Activated T-cell treated with anti-CD3 and anti-CD28 coated beads, Interleukin-2, amount 50 U/mL, for 1 hour (primary cell): ENCODE data around the gene TIMMDC1.
"Not testable (repeated sequence)": the region's sequence is repeated elsewhere in the genome, so short reads cannot be mapped to it uniquely, and the experiment has no call there.

Source experiments
- DNase-seq: peaks from one replicate; pipeline ENCODE4 v3.0.0-alpha.2; 2020

Gene TIMMDC1

DNA sequence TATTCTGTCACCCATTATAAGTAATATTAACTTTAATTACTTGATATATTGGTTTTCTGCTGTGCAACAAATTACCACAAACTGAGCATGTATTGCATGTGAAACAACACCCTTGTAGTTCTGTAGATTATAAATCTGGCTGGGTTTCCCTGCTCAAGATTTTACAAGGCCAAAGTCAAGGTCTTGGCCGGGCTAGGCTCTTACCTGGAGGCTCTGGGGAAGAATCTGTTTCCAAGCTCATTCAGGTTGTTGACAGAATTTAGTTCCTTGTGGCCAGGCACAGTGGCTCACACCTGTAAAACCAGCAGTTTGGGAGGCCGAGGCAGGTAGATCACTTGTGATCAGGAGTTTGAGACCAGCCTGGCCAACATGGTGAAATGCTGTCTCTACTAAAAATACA is 16.3 kb downstream of the TIMMDC1 start:
- no peak for DNase-seq

- DNase-seq = no peak
Measured at GRCh38 chr3:119517112-119517511, 18.8 kb downstream of the TIMMDC1 start.

DNA sequence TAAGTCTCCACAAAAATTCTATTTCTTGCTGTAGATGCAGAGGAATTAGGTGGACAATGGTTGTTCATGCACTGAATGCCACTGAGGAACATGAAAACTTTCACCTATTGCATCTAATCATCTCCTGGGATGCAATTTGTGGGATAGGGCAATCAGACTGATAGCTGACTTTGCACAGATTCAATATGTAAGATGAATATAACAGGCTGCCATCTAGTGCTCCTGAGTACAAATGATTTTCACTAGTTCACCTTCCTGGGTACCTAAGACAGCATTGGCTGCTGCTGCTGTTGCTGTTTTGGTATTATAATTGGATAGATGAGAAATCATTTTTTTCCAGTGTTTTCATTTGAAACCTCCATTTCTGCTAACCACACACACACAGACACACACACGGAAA is 19.7 kb downstream of the TIMMDC1 start:
- DNase-seq = no peak

- no peak for DNase-seq
Measured at GRCh38 chr3:119524931-119525662, 26.8 kb downstream of the TIMMDC1 start.

DNA sequence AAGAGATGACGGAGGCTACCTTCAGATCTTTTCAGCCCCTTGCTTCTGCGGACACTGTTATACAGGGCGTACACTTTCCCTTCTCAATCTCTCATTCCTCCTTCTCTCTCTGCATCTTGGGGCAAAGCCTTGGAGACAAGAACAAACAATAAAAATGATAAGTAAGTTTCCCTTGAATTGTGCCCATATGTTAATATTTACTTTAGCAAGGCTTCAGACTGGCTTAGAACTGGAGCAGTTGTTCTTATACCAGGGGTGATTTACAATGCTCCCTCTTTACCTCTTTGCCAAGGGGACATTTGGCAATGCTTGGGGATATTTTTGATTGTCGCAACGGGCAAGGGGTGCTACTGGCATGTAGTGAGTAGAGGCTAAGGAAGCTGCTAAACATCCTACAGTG is 29.4 kb downstream of the TIMMDC1 start:
- DNase-seq = no peak

- no peak for DNase-seq
Measured at GRCh38 chr3:119529883-119530282, 31.5 kb downstream of the TIMMDC1 start.

DNA sequence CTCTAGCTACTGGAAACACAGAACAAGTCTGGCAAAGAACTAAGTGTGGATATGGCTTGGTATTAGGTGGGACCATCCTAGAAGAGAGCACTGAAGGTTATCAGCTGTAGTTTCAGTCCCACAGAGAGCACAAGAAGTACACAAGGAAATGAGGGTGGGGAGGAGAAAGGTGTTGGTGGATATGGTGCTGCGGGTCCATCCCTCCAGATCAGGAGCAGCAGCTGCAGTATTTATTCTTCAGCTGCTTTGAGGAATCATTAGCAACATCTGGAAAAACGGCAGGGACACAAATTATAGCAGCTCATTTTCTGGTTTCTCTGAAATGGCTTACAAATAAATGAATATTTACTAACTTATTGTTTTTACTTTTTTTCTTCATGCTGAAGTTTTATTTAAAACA is 32.1 kb downstream of the TIMMDC1 start:
- no peak for DNase-seq

- DNase-seq = no peak
Measured at GRCh38 chr3:119531151-119531550, 32.8 kb downstream of the TIMMDC1 start.

GRCh38 chr3:119534296-119534695 is 35.9 kb downstream of the TIMMDC1 start:
- no peak for DNase-seq

DNA sequence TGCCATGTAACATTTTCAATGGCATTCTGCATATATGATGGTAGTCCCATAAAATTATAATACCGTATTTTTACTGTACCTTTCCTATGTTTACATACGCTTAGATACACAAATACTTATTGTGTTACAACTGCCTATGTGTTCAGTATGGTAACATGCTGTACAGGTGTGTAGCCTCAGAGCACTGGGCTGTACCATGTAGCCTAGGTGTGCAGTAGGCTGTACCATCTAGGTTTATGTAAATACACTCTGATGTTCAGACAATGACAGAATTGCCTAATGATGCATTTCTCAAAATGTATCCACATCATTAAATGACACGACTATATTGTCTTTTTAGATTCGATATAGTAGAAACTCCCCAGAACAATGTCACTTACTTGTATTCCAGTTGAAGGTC is 38.4 kb downstream of the TIMMDC1 start:
- DNase-seq = no peak

DNA sequence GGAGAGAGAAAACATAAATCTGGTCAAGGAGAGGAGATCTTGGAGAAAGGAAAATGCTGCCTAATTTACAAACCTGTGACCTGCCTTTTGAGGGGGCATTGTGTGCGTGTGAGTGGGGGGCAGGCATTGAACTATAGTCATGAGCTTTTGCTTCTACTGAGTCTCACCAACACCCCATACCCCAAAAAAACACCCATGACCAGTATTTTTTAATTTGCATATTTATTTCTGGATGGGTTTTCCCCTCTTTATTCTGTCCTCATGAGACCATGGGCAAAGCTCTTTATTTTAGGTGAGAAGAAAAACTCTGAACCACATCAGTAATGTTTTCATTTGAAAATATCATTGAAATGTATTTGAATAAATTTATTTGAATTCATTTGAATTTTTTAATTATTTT is 40.4 kb downstream of the TIMMDC1 start:
- DNase-seq = no peak

DNA sequence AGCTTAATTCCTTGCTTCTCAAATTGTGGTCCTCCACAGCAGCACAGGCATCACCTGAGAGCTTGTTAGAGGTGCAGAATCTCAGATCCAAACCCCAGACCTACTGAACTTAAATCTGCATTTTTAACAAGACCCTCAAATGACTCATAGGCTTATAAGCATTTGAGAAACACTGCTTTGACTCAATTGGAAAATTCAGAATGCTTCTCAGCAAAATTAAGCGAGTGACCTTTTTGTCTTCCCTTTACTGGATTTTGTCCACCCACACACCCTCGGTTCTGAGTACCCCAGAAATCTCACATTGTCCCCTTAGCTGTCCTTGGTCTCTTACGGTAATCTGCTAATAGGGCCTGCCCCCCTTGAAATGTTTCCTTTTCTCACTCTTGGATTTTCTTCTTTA is 43.2 kb downstream of the TIMMDC1 start:
- no peak for DNase-seq

GRCh38 chr3:119542168-119542767 is 43.9 kb downstream of the TIMMDC1 start:
- no peak for DNase-seq

DNA sequence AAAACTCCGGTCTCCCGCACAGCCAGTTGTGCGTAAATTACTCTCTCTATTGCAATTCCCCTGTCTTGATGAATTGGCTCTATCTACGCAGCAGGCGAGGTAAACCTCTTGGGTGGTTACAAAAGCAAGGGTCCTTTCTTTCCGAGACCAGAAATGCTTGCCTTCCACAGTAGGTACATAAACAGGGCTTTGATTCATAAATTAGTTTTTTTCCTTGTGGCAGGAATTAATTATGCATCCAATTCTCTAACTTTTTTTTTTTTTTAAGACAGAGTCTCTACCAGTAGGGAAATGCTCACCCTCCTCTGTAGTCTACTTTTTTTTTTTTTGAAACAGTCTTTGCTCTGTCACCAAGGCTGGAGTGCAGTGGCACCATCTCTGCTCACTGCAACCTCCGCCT is 44.8 kb downstream of the TIMMDC1 start:
- no peak for DNase-seq

GRCh38 chr3:119547227-119547626 is 48.9 kb downstream of the TIMMDC1 start:
- no peak for DNase-seq

GRCh38 chr3:119548341-119548740 is 50.0 kb downstream of the TIMMDC1 start:
- no peak for DNase-seq

- no peak for DNase-seq
Measured at GRCh38 chr3:119550192-119550910, 52.0 kb downstream of the TIMMDC1 start.

GRCh38 chr3:119551598-119551997 is 53.3 kb downstream of the TIMMDC1 start:
- no peak for DNase-seq

GRCh38 chr3:119552928-119553327 is 54.6 kb downstream of the TIMMDC1 start:
- not testable (repeated sequence) for DNase-seq

DNA sequence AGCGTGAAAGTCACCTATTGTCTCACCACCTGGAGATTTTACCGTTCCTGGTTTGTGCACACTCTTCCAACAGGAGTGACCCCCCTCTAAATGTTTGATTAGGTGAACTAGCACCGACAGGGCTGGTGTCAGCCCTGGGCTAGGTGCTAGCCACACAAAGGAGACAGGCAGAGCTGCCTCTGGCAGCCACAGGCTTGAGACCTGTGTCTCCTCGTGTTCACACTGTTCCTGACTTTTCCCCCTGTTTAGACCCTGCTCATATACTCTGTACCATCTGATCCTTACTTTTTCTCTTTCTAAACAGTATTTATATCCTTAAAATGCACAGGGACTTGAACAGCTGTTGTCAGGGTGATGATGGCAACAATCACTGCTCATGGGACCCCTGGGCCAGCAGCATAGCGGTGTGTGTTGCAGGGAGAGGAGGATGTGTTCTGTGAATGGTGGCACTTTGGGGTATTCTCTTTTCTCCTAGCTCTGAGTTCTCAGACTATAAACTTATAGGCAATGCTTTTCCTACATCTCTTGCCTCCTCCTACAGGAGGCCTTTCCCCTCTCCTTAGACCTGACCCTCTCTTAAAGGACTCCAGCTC is 55.6 kb downstream of the TIMMDC1 start:
- DNase-seq = no peak

DNA sequence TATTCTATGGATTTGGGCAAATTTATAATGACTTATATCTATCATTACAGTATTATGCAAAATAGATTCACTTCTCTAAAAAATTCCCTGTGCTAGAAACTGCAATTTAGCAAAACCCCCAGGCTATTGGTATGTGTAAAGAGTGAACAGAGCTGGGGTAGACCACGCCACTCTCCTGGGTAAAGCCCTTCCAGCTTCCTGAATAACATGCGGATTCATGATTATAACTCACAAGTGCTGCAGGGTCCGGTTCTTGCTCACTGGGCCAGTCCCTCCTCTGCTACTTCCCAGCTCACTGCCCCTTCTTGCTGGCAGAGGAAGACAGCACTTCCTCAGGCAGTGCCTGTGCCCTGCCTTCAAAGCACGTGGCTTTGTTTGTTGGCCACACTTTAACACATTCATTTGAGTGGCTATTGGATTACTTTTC is 57.0 kb downstream of the TIMMDC1 start:
- DNase-seq = no peak

- no peak for DNase-seq
Measured at GRCh38 chr3:119555929-119556328, 57.6 kb downstream of the TIMMDC1 start.

- DNase-seq = no peak
Measured at GRCh38 chr3:119557192-119557876, 59.0 kb downstream of the TIMMDC1 start.
